Measurements from ENCODE around the gene SNPH. TPM values are rescaled to one million over a fixed set of nuclear protein-coding genes. Genes with fewer than 3 reads are reported as not detected.
A peak's percentile ranks its signal among the peaks of the same experiment; 100 is the strongest.

The SNPH gene
- total and polyA plus RNA-seq, 7 donors, result under 0.01 to 21.0 (median 6.4) TPM

GRCh38 chr20:1280195-1281102 is 14.4 kb downstream of the SNPH start:
- H3K27me3 ChIP-seq, result no peaks in the 10 kb centered on the region
- H3K4me1 ChIP-seq, result no peaks in the 10 kb centered on the region
- no peaks in the 10 kb centered on the region for H3K36me3 ChIP-seq
- TF ChIP-seq, protein P1, sequence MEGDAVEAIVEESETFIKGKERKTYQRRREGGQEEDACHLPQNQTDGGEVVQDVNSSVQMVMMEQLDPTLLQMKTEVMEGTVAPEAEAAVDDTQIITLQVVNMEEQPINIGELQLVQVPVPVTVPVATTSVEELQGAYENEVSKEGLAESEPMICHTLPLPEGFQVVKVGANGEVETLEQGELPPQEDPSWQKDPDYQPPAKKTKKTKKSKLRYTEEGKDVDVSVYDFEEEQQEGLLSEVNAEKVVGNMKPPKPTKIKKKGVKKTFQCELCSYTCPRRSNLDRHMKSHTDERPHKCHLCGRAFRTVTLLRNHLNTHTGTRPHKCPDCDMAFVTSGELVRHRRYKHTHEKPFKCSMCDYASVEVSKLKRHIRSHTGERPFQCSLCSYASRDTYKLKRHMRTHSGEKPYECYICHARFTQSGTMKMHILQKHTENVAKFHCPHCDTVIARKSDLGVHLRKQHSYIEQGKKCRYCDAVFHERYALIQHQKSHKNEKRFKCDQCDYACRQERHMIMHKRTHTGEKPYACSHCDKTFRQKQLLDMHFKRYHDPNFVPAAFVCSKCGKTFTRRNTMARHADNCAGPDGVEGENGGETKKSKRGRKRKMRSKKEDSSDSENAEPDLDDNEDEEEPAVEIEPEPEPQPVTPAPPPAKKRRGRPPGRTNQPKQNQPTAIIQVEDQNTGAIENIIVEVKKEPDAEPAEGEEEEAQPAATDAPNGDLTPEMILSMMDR (IDR thresholded peaks at IDR 0.05), result no peak
- TF ChIP-seq POLR2A (IDR thresholded peaks at IDR 0.05), result no peak
- no peak for TF ChIP-seq POLR2AphosphoS5 (IDR thresholded peaks at IDR 0.05)
- TF ChIP-seq EP300 (IDR thresholded peaks at IDR 0.05), result no peak
- H3K9me3 ChIP-seq, result no peaks in the 10 kb centered on the region
- no peak overlapping the region for H3K27ac ChIP-seq
- 73 to 78% methylated on average over 6 of the region's 6 CpGs for WGBS, 2 donors
- H3K4me3 ChIP-seq, result no peak overlapping the region
- intact Hi-C loops (cut with DNase I), result no loop called here
- no peak for DNase-seq

DNA sequence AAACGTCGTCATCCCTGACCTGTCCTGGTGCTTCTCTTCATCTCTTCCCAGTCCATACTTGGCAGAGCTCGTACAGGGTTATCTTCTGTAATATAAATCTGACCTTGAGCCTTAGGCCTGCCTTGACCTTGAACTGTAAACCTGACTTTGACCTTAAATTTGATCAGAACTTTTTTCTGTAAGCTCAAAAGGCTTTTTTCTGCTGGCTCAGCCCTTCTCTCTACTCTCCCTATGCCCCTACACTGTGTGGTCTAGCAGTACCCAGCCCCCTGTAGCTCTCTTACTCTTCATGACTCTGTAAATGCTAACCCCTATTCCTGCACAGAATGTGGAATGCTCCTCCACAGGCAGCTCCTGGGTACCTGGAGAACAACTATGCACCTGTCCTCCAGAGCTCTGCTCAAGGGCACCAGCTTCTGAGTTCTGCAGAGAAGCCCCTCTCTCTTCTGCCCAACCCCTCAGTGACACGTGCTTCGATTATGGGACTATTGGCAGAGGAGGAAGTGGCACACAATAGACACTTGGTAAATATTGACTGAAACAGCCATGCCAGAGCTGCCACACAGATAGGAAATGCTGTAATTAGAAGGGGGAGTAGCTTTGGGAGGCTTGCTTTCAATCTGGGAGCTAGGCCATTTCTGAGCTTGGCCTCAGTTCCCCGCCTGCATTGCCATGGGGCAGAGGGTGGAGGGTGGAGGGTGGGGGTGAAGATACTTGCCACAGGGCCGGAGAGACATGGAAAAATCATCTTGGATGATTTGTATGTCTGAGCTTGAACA is 15.4 kb downstream of the SNPH start:
- no peaks in the 10 kb centered on the region for H3K4me1 ChIP-seq
- H3K27me3 ChIP-seq, result no peaks in the 10 kb centered on the region
- intact Hi-C loops (cut with DNase I), result no loop called here
- TF ChIP-seq EP300 (IDR thresholded peaks at IDR 0.05), result no peak
- TF ChIP-seq, protein P1 (IDR thresholded peaks at IDR 0.05), result no peak
- no peak for TF ChIP-seq POLR2A (IDR thresholded peaks at IDR 0.05)
- TF ChIP-seq POLR2AphosphoS5 (IDR thresholded peaks at IDR 0.05), result no peak
- H3K36me3 ChIP-seq, result no peaks in the 10 kb centered on the region
- DNase-seq, result peak; percentile 40
- H3K27ac ChIP-seq, result no peak overlapping the region
- no peaks in the 10 kb centered on the region for H3K9me3 ChIP-seq
- H3K4me3 ChIP-seq, result no peak overlapping the region
- 38 to 63% methylated on average over 7 of the region's 7 CpGs for WGBS, 2 donors

DNA sequence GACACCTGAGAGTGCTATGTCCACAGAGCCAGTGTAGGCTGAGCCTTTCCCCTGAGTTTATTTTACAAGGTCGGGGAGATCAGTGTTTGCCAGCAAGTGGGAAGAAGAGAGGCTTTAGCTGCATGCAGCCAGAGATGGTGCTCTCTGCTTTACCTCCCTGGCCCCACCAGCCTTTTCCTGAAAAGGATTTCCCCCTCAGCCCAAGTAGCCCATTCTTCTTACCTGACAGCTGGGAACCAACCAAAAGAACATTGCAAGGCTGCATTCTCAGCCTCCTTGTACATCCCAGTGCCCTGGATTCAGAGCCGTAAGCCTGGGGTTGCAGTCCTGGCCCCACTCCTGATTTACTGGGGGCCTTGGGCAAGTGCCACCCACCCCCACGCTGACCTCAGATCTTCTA is 16.9 kb downstream of the SNPH start:
- no peak overlapping the region for H3K27ac ChIP-seq
- no peaks in the 10 kb centered on the region for H3K9me3 ChIP-seq
- DNase-seq, result no peak
- H3K4me1 ChIP-seq, result no peaks in the 10 kb centered on the region
- intact Hi-C loops (cut with DNase I), result no loop called here
- 68 to 73% methylated on average over 3 of the region's 3 CpGs for WGBS, 2 donors
- no peaks in the 10 kb centered on the region for H3K36me3 ChIP-seq
- H3K4me3 ChIP-seq, result no peak overlapping the region
- no peak for TF ChIP-seq POLR2AphosphoS5 (IDR thresholded peaks at IDR 0.05)
- TF ChIP-seq, protein P1 (IDR thresholded peaks at IDR 0.05), result no peak
- no peak for TF ChIP-seq POLR2A (IDR thresholded peaks at IDR 0.05)
- TF ChIP-seq EP300 (IDR thresholded peaks at IDR 0.05), result no peak
- H3K27me3 ChIP-seq, result no peaks in the 10 kb centered on the region

GRCh38 chr20:1283522-1284510 is 17.7 kb downstream of the SNPH start:
- 73 to 83% methylated on average over 9 of the region's 9 CpGs for WGBS, 2 donors
- Histone ChIP-seq H3K27me3 (no peaks in the 10 kb centered on the region), H3K4me3 (no peak overlapping the region), H3K4me1 (no peaks in the 10 kb centered on the region), H3K36me3 (no peaks in the 10 kb centered on the region), H3K27ac (no peak overlapping the region), H3K9me3 (no peaks in the 10 kb centered on the region)
- peak; percentile 14 for DNase-seq
- intact Hi-C loops (cut with DNase I), result no loop called here
- TF ChIP-seq POLR2AphosphoS5 (IDR thresholded peaks at IDR 0.05) (no peak), EP300 (IDR thresholded peaks at IDR 0.05) (no peak), POLR2A (IDR thresholded peaks at IDR 0.05) (no peak)
- TF ChIP-seq, protein P1 (IDR thresholded peaks at IDR 0.05), result no peak
